ENCODE data around the gene WBP1.
"Not testable (repeated sequence)": the region's sequence is repeated elsewhere in the genome, so short reads cannot be mapped to it uniquely, and the experiment has no call there.

Gene WBP1

DNA sequence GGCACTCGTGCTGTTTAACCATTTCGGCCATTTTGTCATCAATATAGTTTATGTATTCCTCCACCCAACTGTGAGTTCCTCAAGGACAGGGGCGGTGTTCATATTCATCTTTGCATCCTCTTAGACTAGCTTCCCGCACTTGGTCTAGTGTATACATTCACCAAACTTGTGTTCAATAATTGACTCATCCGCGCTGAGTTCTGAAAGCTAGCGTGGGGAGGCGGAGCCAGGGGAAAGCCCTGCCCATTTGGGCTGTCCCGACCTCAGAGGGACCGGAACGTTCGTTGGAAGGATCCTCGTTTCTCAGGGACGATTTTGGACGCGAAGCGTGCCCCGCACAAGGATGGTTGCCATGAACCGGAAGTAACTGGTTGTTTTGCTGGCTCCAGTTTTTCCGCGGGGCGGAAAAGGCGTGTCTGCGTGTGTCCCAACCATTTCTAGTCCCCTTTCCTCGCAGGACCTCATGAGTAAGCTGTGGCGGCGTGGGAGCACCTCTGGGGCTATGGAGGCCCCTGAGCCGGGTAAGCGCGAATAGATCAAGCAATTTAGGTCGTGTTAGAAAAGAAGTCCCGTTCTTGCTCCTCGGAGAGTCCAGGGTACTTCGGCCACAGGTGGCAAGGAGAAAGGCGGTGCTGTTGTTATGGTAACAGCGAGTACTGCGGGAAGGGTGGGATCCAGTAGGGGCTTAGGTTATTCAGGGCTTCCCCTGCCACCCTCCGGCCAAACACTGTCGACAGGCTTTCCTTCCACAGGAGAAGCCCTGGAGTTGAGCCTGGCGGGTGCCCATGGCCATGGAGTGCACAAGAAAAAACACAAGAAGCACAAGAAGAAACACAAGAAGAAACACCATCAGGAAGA, 3.4 kb upstream of the WBP1 start, which contains the start of gene INO80B:
INO80B (plus strand) TSS at position 434 of the 858 bp plus-strand sequence; CDS start at position 464, 30 bp downstream.
- peak; percentile 88 to 97 (median 97) for DNase-seq (ENCODE audit: low read depth in 3 of 3)

DNA sequence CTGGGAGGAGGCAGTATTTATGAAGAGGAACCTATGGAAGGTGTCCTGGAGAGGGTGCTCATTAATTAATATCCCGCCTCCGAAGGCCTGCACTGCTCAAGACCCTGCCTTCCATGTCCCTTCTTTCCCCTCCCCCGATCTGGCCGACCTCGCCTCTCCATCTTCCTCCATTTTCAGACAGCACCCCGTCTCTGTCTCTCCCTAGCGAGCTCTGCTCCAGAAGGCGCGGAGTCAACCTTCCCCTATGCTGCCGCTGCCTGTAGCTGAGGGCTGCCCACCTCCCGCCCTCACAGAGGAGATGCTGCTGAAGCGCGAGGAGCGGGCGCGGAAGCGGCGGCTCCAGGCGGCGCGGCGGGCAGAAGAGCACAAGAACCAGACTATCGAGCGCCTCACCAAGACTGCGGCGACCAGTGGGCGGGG, 1.1 kb upstream of the WBP1 start:
- no peak for DNase-seq (ENCODE audit: low read depth in 3 of 3)

- DNase-seq (ENCODE audit: low read depth in 3 of 3), result peak; percentile 67 to 75 (median 74)
Measured at GRCh38 chr2:74457549-74458131, 598 bp upstream of the WBP1 start.

GRCh38 chr2:74458938-74459363, 713 bp downstream of the WBP1 start:
- no peak for DNase-seq (ENCODE audit: low read depth in 3 of 3)

- not testable (repeated sequence) for DNase-seq (ENCODE audit: low read depth in 3 of 3)
Measured at GRCh38 chr2:74459503-74460118, 1.4 kb downstream of the WBP1 start.

GRCh38 chr2:74460187-74460586, 1.9 kb downstream of the WBP1 start:
- not testable (repeated sequence) for DNase-seq (ENCODE audit: low read depth in 3 of 3)

DNA sequence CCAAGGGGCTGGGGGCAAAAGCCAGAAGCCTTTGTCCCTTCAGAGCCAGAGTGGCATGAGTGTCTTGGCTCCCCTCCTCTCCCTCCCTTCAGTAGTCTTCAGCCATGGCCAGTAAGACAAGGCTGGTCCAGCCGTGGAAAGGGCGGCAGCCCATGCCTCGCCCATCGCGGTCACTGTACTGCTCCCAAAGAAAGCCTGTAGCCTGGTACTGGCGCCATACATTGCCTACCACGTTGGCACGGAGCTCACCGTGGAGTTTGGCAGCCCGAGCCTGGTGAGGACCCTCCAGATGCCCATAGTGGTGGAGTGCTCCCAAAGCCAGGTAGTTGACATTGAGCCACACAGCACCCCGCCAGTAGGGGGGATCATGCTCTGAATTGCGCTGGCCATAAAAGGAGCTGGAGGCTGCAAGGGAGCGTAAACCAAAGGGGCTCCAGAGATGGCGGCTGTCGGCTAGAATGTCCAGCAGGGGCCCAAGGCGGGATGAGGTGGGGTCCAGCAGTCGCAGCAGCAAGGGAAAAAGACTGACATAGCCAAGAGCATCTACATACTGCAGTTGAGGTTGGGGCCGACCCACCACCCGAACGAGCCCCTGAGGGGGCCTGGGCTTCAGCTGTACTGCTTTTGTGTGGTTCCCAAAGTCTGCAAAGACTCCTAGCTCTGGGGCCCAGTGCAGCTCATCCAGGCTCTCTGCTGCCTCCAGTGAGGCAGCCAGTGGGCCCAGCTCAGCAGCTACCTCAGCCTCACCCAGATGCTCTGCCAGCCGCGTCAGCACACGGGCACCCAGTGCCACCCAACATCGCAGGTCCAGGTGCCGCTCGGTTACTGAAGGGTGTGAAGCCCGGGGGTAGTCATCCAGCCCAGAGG, 3.2 kb downstream of the WBP1 start:
- DNase-seq (ENCODE audit: low read depth in 3 of 3), result no peak

GRCh38 chr2:74462054-74462785, 4.0 kb downstream of the WBP1 start:
- no peak for DNase-seq (ENCODE audit: low read depth in 3 of 3)

GRCh38 chr2:74462786-74463105, 4.5 kb downstream of the WBP1 start:
- DNase-seq (ENCODE audit: low read depth in 3 of 3), result no peak

DNA sequence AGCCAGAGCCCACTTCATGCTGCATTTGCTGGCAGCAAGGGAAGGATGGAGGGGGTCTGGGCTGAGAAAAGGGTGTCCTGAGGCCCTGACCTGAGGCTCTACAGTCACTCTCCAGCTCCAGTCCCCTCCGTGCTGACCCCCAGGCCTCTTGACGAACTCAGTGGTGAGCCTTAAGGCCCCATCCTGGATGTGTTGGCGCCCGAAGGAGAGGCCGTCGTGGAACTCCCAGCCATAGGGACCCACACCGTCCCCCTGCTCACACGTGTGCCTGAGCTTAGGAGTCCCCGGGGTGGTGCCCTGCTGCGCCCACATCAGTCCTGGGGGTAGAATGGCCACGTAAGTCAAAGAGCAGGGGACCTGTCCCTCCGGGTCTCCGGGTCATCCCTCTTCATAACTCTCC, 6.2 kb downstream of the WBP1 start:
- no peak for DNase-seq (ENCODE audit: low read depth in 3 of 3)

GRCh38 chr2:74470742-74471141, 12.5 kb downstream of the WBP1 start:
- DNase-seq (ENCODE audit: low read depth in 3 of 3), result not testable (repeated sequence)

DNA sequence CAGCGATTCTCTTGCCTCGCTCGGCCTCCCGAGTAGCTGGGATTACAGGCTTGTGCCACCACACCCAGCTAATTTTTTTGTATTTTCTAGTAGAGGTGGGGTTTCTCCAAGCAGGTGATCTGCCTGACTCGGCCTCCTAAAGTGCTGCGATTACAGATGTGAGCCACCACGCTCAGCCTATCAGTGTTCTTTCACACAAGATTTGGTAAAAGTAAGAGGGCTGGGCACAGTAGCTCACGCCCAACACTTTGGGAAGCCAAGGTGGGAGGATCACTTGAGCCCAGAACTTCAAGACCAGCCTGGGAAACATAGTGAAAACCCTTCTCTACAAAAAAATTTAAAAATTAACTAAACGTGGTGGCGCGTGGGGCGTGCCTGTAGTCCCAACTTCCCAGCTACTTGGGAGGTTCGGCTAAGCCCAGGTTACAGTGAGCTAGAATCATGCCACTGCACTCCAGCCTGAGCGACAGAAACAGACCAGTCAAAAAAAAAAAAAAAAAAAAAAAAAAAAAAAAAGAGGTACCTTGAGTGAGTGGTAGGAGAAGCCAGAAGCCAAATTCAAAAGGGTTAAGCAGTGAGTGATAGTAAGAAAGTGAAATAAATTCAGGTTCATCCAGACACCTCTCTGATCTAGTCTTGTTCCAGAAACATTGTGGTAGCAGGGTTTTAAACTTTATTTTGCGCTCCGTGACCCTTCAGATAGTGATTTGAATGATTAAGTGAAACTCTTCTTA, 13.3 kb downstream of the WBP1 start:
- no peak for DNase-seq (ENCODE audit: low read depth in 3 of 3)

GRCh38 chr2:74472086-74472944, 14.1 kb downstream of the WBP1 start, which contains the start of gene MRPL53:
Gene MRPL53 (minus strand): TSS chr2:74472680. CDS start chr2:74472660, 20 bp downstream.
- peak; percentile 88 to 98 (median 92) for DNase-seq (ENCODE audit: low read depth in 3 of 3)

- no peak for DNase-seq (ENCODE audit: low read depth in 3 of 3)
Measured at GRCh38 chr2:74472945-74473258, 14.7 kb downstream of the WBP1 start.

- DNase-seq (ENCODE audit: low read depth in 3 of 3), result no peak
Measured at GRCh38 chr2:74474481-74474880, 16.2 kb downstream of the WBP1 start.

DNA sequence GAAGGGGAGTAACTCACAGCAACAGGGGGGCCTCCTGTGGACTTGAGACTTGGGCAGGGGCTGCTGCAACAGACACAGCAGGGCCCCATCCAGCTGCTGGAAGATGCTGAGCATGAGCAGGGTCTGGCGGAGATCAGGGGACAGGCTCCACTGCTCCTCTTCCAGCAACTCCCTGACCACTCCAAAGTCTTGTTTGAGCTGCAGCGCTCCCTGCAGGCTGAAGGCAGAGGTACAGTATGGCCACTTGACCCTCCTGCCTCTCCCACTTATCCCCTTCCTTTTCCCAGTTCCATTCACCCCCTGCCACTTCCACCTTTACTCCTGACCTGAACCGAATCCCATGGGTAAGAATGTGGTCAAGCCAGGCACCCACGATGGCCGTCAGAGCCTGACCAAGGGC, 16.7 kb downstream of the WBP1 start:
- no peak for DNase-seq (ENCODE audit: low read depth in 3 of 3)

- no peak for DNase-seq (ENCODE audit: low read depth in 3 of 3)
Measured at GRCh38 chr2:74481431-74481830, 23.2 kb downstream of the WBP1 start.

DNA sequence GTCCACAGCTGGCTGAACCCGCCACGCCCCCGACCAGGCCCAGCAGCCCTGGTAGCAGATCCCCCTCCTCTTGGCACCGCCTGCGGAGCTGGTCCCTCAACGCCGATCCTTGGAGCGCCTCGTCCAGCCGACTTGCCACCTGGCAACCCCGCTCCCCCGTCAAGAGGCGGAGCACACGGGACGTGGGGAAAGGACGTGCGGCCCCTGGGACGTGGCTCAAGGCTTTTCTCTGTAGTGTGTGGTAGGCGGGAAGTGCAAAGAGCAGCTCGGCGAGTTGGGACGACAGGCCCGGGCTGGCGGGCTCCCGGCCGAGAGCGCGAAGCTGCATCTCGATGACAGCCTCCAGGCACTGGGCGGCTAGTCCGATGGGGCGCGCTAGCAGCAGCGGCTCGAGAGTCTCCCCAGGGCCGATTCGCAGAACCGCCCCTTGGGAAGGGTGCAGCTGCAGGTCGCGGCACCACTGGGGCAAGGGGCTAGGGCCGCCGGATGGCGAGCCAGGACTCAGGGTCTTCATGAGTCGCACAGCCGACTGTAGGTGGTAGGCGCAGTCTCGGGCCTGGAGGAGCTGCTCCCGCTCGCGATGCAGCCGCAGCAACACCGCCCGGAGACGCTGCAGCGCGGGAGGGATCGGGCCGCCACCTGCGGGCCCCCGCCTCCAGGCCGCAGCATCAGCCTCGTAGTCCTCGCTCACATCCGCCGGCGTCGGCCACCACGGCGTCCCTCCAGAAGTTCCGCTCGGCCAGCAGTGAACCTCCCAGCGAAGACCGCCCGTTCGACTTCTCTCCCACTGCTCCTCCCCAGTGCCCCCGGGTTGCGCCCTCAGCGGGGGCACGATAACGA, 23.9 kb downstream of the WBP1 start:
- DNase-seq (ENCODE audit: low read depth in 3 of 3), result peak in 1 of 3 experiments; percentile 50
